HepG2 (cell line): Measurements from ENCODE around the gene GPR15. TPM values are rescaled to one million over a fixed set of nuclear protein-coding genes. Genes with fewer than 3 reads are reported as not detected.

Experiments used
- ATAC-seq: fragments of 200-7000 bp; cut with Tn5 transposase; 3 replicates; pipeline ENCODE4 v1.9.1; 2020; ENCODE audit warnings: mild to moderate bottlenecking, moderate library complexity
- BruUV-seq: library from RNA; stranded (reverse); fragments of 400-500 nt; replicated peaks from 2 replicates; lab custom pipeline; 2021; lab: Mats Ljungman, UMichigan
- CTCF ChIA-PET: fragments of 300-600 bp; formaldehyde crosslinking; extraction: SDS; loops from one replicate; lab custom pipeline; 2021; ENCODE audit warnings: low total read pairs, inconsistent platforms, low intra/inter-chr PET ratio; lab: Yijun Ruan, JAX
- POLR2A ChIA-PET: fragments of 350-600 bp; sonication (Branson Sonifier 250); formaldehyde crosslinking; loops from one replicate; lab custom pipeline; 2020; ENCODE audit warnings: antibody characterized with exemption, inconsistent platforms; lab: Yijun Ruan, JAX
- DNase-seq: peaks from one replicate; pipeline ENCODE4 v3.0.0-alpha.2; 2015; ENCODE audit warnings: low spot score
- FAIRE-seq: peaks from 3 replicates; lab custom pipeline; 2011; peaks lifted over from hg19 to GRCh38; lab: Jason Lieb, UNC
- H2AFZ ChIP-seq: one replicate; pipeline ENCODE4 v1.6.1; 2011; ENCODE audit warnings: low read length, inconsistent platforms
- H3K27ac ChIP-seq: fragments of 300-600 bp; 3 replicates; pipeline ENCODE4 v1.8.0; 2011; ENCODE audit warnings: mixed run types, mild to moderate bottlenecking, mixed read lengths, low read length, inconsistent platforms; ENCODE audit not compliant: insufficient read depth; ENCODE audit errors: extremely low read length
- H3K27me3 ChIP-seq, 2 experiments: fragments of 200-600 bp in 1 of 2; 2 replicates in 1 of 2; 3 replicates in 1 of 2; pipeline versions ENCODE4 v1.6.0 to v1.8.0; 2011; ENCODE audit warnings: low read length in 2 of 2, mild to moderate bottlenecking in 2 of 2, moderate library complexity in 2 of 2, inconsistent platforms in 1 of 2; ENCODE audit not compliant: insufficient read depth in 2 of 2, control insufficient read depth in 1 of 2
- H3K36me3 ChIP-seq, 2 experiments: fragments of 200-600 bp in 1 of 2; replicated peaks in 1 of 2; 2 replicates in 1 of 2; 3 replicates in 1 of 2; pipeline versions ENCODE4 v1.5.1 to v1.8.0; 2011; ENCODE audit warnings: low read length in 2 of 2, inconsistent platforms in 1 of 2; ENCODE audit not compliant: insufficient read depth in 2 of 2, control insufficient read depth in 1 of 2
- H3K4me1 ChIP-seq: 2 replicates; pipeline ENCODE4 v1.5.1; 2012; ENCODE audit warnings: low read length, inconsistent platforms; ENCODE audit not compliant: insufficient read depth
- H3K4me2 ChIP-seq: 2 replicates; pipeline ENCODE4 v1.6.0; 2011; ENCODE audit warnings: low read depth, low read length, inconsistent platforms
- H3K4me3 ChIP-seq, 3 experiments: fragments of 200-600 bp in 1 of 3; sonication (generic), shearing (Covaris generic) in 1 of 3; replicated peaks in 1 of 3; 2 replicates each; pipeline ENCODE4 v1.5.1; 2011 to 2016; ENCODE audit warnings: low read length in 3 of 3, inconsistent platforms in 2 of 3, low read depth in 2 of 3, mild to moderate bottlenecking in 2 of 3, control low read depth in 1 of 3, mixed read lengths in 1 of 3; ENCODE audit not compliant: insufficient read depth in 1 of 3
- H3K79me2 ChIP-seq: one replicate; pipeline ENCODE4 v1.6.1; 2011; ENCODE audit warnings: low read length, inconsistent platforms; ENCODE audit not compliant: insufficient read depth
- H3K9ac ChIP-seq: 2 replicates; pipeline ENCODE4 v1.6.0; 2011; ENCODE audit warnings: mild to moderate bottlenecking, low read depth, low read length, inconsistent platforms; ENCODE audit not compliant: insufficient read depth
- H3K9me3 ChIP-seq: 2 replicates; pipeline ENCODE4 v1.5.1; 2012; ENCODE audit warnings: mild to moderate bottlenecking, low read length
- H4K20me1 ChIP-seq: 2 replicates; pipeline ENCODE4 v1.6.0; 2011; ENCODE audit warnings: inconsistent platforms, mild to moderate bottlenecking, low read length, moderate library complexity; ENCODE audit not compliant: insufficient read depth
- CREB3 ChIP-seq: sonication (generic); formaldehyde crosslinking; IDR thresholded peaks from 2 replicates; pipeline ENCODE4 v1.5.0; 2020; ENCODE audit warnings: missing genetic modification reagents
- GMEB2 ChIP-seq: IDR thresholded peaks from 2 replicates; pipeline ENCODE4 v1.6.1; 2016; ENCODE audit warnings: missing biosample characterization, missing genetic modification reagents, low read depth
- HMG20B ChIP-seq: conservative IDR thresholded peaks from 2 replicates; pipeline ENCODE4 v1.6.1; 2016; ENCODE audit warnings: missing genetic modification reagents, missing compliant biosample characterization
- HMGA1 ChIP-seq: sonication (generic); formaldehyde crosslinking; conservative IDR thresholded peaks from 2 replicates; pipeline ENCODE4 v1.4.0; 2020; ENCODE audit warnings: missing genetic modification reagents
- HNRNPK ChIP-seq: fragments of 200-400 bp; formaldehyde crosslinking; IDR thresholded peaks from 2 replicates; pipeline ENCODE4 v1.6.1; 2018; ENCODE audit warnings: low read length, low read depth, moderate library complexity, mild to moderate bottlenecking; ENCODE audit not compliant: poor library complexity, severe bottlenecking
- NFAT5 ChIP-seq: sonication (generic); formaldehyde crosslinking; IDR thresholded peaks from 2 replicates; pipeline ENCODE4 v1.4.0; 2020; ENCODE audit warnings: missing genetic modification reagents
- PCBP2 ChIP-seq: fragments of 200-400 bp; formaldehyde crosslinking; optimal IDR thresholded peaks from 2 replicates; pipeline ENCODE3; 2018; ENCODE audit warnings: low read length, low read depth; ENCODE audit not compliant: poor library complexity, severe bottlenecking
- RNF219 ChIP-seq: sonication (generic); formaldehyde crosslinking; IDR thresholded peaks from 2 replicates; pipeline ENCODE4 v1.5.0; 2020; ENCODE audit warnings: mild to moderate bottlenecking, missing genetic modification reagents
- SIN3B ChIP-seq: fragments of 150-350 bp; IDR thresholded peaks from 2 replicates; pipeline ENCODE4 v1.6.1; 2014; ENCODE audit warnings: low read length
- SRSF4 ChIP-seq: fragments of 200-400 bp; formaldehyde crosslinking; IDR thresholded peaks from one replicate; pipeline ENCODE4 v1.6.1; 2018; ENCODE audit warnings: mild to moderate bottlenecking, low read depth, low read length, moderate library complexity; ENCODE audit not compliant: poor library complexity, severe bottlenecking
- ZNF33B ChIP-seq: sonication (generic); formaldehyde crosslinking; IDR thresholded peaks from 2 replicates; pipeline ENCODE4 v1.5.1; 2020; ENCODE audit warnings: mild to moderate bottlenecking, missing genetic modification reagents
- ZNF460 ChIP-seq: sonication (generic); formaldehyde crosslinking; IDR thresholded peaks from 2 replicates; pipeline ENCODE4 v1.5.1; 2020; ENCODE audit warnings: missing genetic modification reagents, mild to moderate bottlenecking, borderline replicate concordance
- ZNF530 ChIP-seq: sonication (generic); formaldehyde crosslinking; IDR thresholded peaks from 2 replicates; pipeline ENCODE4 v1.5.0; 2020; ENCODE audit warnings: low read depth, mild to moderate bottlenecking, missing genetic modification reagents
- ZNF75D ChIP-seq: sonication (generic); formaldehyde crosslinking; IDR thresholded peaks from 2 replicates; pipeline ENCODE4 v1.8.1; 2023; ENCODE audit warnings: missing genetic modification reagents, mild to moderate bottlenecking, borderline replicate concordance
- WGBS: methylation state at CpG from one replicate; pipeline ENCODE4 v1.1.6; 2017; ENCODE audit warnings: low lambda C conversion rate; 5-methylcytosine and 5-hydroxymethylcytosine counted together
- in situ Hi-C: cut with HindIII; loops from 2 replicates; pipeline ENCODE4 v1.10.0; 2017; ENCODE audit warnings: low pct_unique_long_range_greater_than_20kb; ENCODE audit not compliant: extremely low pct_ligation_motif_present
- intact Hi-C: fragments of 100-400 bp; cut with micrococcal nuclease; formaldehyde crosslinking; loops from one replicate; pipeline ENCODE4 v1.10.0; 2022; ENCODE audit not compliant: unreplicated experiment
- polyA plus RNA-seq, 8 experiments: library from polyadenylated mRNA; depleted of rRNA in 3 of 8; stranded (reverse) in 7 of 8; unstranded in 1 of 8; fragments of >200 nt; fragmentation: Illumina TruSeq in 4 of 8; extraction: Trizol in 4 of 8; gene quantifications; 2 replicates each; pipeline versions ENCODE4 v1.2.1 to v1.2.3, GENCODE V29; 2011 to 2016; ENCODE audit warnings: low read depth in 4 of 8, missing spikeins in 1 of 8, mixed read lengths in 1 of 8; ENCODE audit not compliant: insufficient read depth in 1 of 8
- total RNA-seq, 5 experiments: library from RNA; depleted of rRNA; stranded (reverse); fragments of >200 nt; fragmentation: Illumina TruSeq; extraction: Trizol; gene quantifications; 2 replicates each; pipeline ENCODE4 v1.2.3, GENCODE V29; 2016; ENCODE audit warnings: low read depth in 1 of 5

Gene GPR15
- total and polyA plus RNA-seq, 2 of the 13 experiments (the other 11 are each of a cell fraction or from before 2014, with no cell fraction given): not detected

- 96% methylated on average over 8 of the region's 8 CpGs for WGBS
- Histone ChIP-seq H3K9me3 (no peaks in the 10 kb centered on the region), H3K4me2 (no peak overlapping the region), H3K4me1 (peaks cover 18% of the 10 kb centered on the region), H3K9ac (no peak overlapping the region), H3K27me3 (0 out of 5 replicates have a peak, but pooled peaks cover 0 to 4% of the 10 kb centered on the region in 2 experiments), H4K20me1 (no peaks in the 10 kb centered on the region), H2AFZ (no peak overlapping the region), H3K79me2 (no peaks in the 10 kb centered on the region), H3K4me3 (no peak overlapping the region), H3K36me3 (no peaks in the 10 kb centered on the region), H3K27ac (no peak overlapping the region)
- FAIRE-seq (no peak), ATAC-seq (no peak), DNase-seq (no peak)
- CTCF ChIA-PET: no interaction called here
- in situ Hi-C loops (loop anchor here (10.0 kb wide), 1 partner anchor 45 kb away; no protein-coding TSS in a partner anchor), intact Hi-C loops (loop anchor here (10.0 kb wide), 2 partner anchors 285 to 765 kb away; partner anchors contain the start of gene ARL6)
- POLR2A ChIA-PET: no interaction called here
- no TSS peak for BruUV-seq
- no peak for TF ChIP-seq PCBP2
- TF ChIP-seq ZNF75D (CRISPR knock-in tag): no peak
- TF ChIP-seq RNF219 (CRISPR knock-in tag): no peak
- TF ChIP-seq GMEB2 (CRISPR knock-in tag): no peak
- TF ChIP-seq CREB3 (CRISPR knock-in tag): no peak
- TF ChIP-seq HNRNPK: no peak
- no peak for TF ChIP-seq SRSF4
- no peak for TF ChIP-seq HMGA1 (CRISPR knock-in tag)
- no peak for TF ChIP-seq ZNF33B (CRISPR knock-in tag)
- TF ChIP-seq ZNF460 (CRISPR knock-in tag): no peak
- TF ChIP-seq HMG20B (CRISPR knock-in tag): no peak
- no peak for TF ChIP-seq ZNF530 (CRISPR knock-in tag)
- TF ChIP-seq SIN3B: no peak
- TF ChIP-seq NFAT5: no peak
Measured at GRCh38 chr3:98529856-98530459, 1.8 kb upstream of the GPR15 start.
